ENCODE measurements around the gene SLC25A48. TPM values are rescaled to one million over a fixed set of nuclear protein-coding genes. Genes with fewer than 3 reads are reported as not detected.

Gene SLC25A48
- total and polyA plus RNA-seq, 7 experiments from 2014 or later: not detected

- intact Hi-C loops (cut with micrococcal nuclease): no loop called here
- POLR2A ChIA-PET: no interaction called here
- H3K27me3 ChIP-seq (ENCODE audit: control insufficient read depth in 2 of 2, insufficient read depth in 2 of 2, low read length in 2 of 2): no peaks in the 10 kb centered on the region
Measured at GRCh38 chr5:135843571-135844337, 9.3 kb downstream of the SLC25A48 start.

GRCh38 chr5:135846311-135846710, 11.8 kb downstream of the SLC25A48 start:
- DNase-seq (no peak), ATAC-seq (no peak)
- Mint-ChIP-seq H3K27ac (no peak overlapping the region), H3K9me3 (peaks cover 0 to 4% (median 0%) of the 10 kb centered on the region in 11 donors), H3K4me1 (no peaks in the 10 kb centered on the region), H3K27me3 (peaks cover 5 to 19% (median 12%) of the 10 kb centered on the region in 5 donors), H3K4me3 (no peak overlapping the region), H3K36me3 (no peaks in the 10 kb centered on the region)
- Histone ChIP-seq H3K27ac (ENCODE audit: low read depth, low read length) (no peak overlapping the region), H3K27me3 (ENCODE audit: control insufficient read depth in 2 of 2, insufficient read depth in 2 of 2, low read length in 2 of 2) (no peaks in the 10 kb centered on the region), H3K4me3 (ENCODE audit: low read length) (no peak overlapping the region), H3K9me3 (ENCODE audit: control insufficient read depth in 2 of 3, low read length in 3 of 3) (no peaks in the 10 kb centered on the region), H3K4me1 (ENCODE audit: control insufficient read depth in 2 of 2, insufficient read depth in 2 of 2, low read length in 2 of 2) (no peaks in the 10 kb centered on the region), H3K36me3 (ENCODE audit: control insufficient read depth in 2 of 3, insufficient read depth in 3 of 3, low read length in 3 of 3) (no peaks in the 10 kb centered on the region)
- intact Hi-C loops (cut with micrococcal nuclease): no loop called here
- ChIA-PET CTCF (no interaction called here), POLR2A (no interaction called here)

More at GRCh38 chr5:135843571-135844337, 9.3 kb downstream of the SLC25A48 start:
- Mint-ChIP-seq H3K4me1 (no peaks in the 10 kb centered on the region), H3K4me3 (no peak overlapping the region), H3K27ac (no peak overlapping the region), H3K27me3 (peaks cover 3 to 19% (median 15%) of the 10 kb centered on the region in 5 donors), H3K36me3 (no peaks in the 10 kb centered on the region), H3K9me3 (peaks cover 0 to 12% (median 5%) of the 10 kb centered on the region in 11 donors)
- CTCF ChIA-PET: no interaction called here
- no peak overlapping the region for H3K27ac ChIP-seq (ENCODE audit: low read depth, low read length)
- H3K4me1 ChIP-seq (ENCODE audit: control insufficient read depth in 2 of 2, insufficient read depth in 2 of 2, low read length in 2 of 2): no peaks in the 10 kb centered on the region
- no peaks in the 10 kb centered on the region for H3K36me3 ChIP-seq (ENCODE audit: control insufficient read depth in 2 of 3, insufficient read depth in 3 of 3, low read length in 3 of 3)
- ATAC-seq: peak; percentile 24
- no peak for DNase-seq
- H3K9me3 ChIP-seq (ENCODE audit: control insufficient read depth in 2 of 3, low read length in 3 of 3): no peaks in the 10 kb centered on the region
- no peak overlapping the region for H3K4me3 ChIP-seq (ENCODE audit: low read length)

- H3K36me3 Mint-ChIP-seq: no peaks in the 10 kb centered on the region
- H3K4me3 Mint-ChIP-seq: no peak overlapping the region
- intact Hi-C loops (cut with micrococcal nuclease): no loop called here
- ChIA-PET POLR2A (no interaction called here), CTCF (no interaction called here)
- no peaks in the 10 kb centered on the region for H3K4me1 Mint-ChIP-seq
- no peak overlapping the region for H3K27ac ChIP-seq (ENCODE audit: low read depth, low read length)
- peaks cover 3 to 11% (median 7%) of the 10 kb centered on the region in 5 donors for H3K27me3 Mint-ChIP-seq
- DNase-seq (no peak), ATAC-seq (no peak)
- peaks cover 0 to 4% (median 0%) of the 10 kb centered on the region in 11 donors for H3K9me3 Mint-ChIP-seq
- no peaks in the 10 kb centered on the region for H3K9me3 ChIP-seq (ENCODE audit: control insufficient read depth in 2 of 3, low read length in 3 of 3)
- H3K36me3 ChIP-seq (ENCODE audit: control insufficient read depth in 2 of 3, insufficient read depth in 3 of 3, low read length in 3 of 3): no peaks in the 10 kb centered on the region
- no peaks in the 10 kb centered on the region for H3K4me1 ChIP-seq (ENCODE audit: control insufficient read depth in 2 of 2, insufficient read depth in 2 of 2, low read length in 2 of 2)
- no peak overlapping the region for H3K4me3 ChIP-seq (ENCODE audit: low read length)
- H3K27ac Mint-ChIP-seq: no peak overlapping the region
- H3K27me3 ChIP-seq (ENCODE audit: control insufficient read depth in 2 of 2, insufficient read depth in 2 of 2, low read length in 2 of 2): no peaks in the 10 kb centered on the region
Measured at GRCh38 chr5:135847976-135848375, 13.5 kb downstream of the SLC25A48 start.

GRCh38 chr5:135850231-135850630, 15.8 kb downstream of the SLC25A48 start:
- Mint-ChIP-seq H3K36me3 (no peaks in the 10 kb centered on the region), H3K27me3 (peaks cover 0 to 7% (median 3%) of the 10 kb centered on the region in 5 donors), H3K27ac (no peak overlapping the region), H3K4me1 (no peaks in the 10 kb centered on the region), H3K4me3 (no peak overlapping the region), H3K9me3 (peaks cover 0 to 5% (median 0%) of the 10 kb centered on the region in 11 donors)
- Histone ChIP-seq H3K36me3 (ENCODE audit: control insufficient read depth in 2 of 3, insufficient read depth in 3 of 3, low read length in 3 of 3) (no peaks in the 10 kb centered on the region), H3K27ac (ENCODE audit: low read depth, low read length) (no peak overlapping the region), H3K9me3 (ENCODE audit: control insufficient read depth in 2 of 3, low read length in 3 of 3) (no peaks in the 10 kb centered on the region), H3K4me3 (ENCODE audit: low read length) (no peak overlapping the region), H3K4me1 (ENCODE audit: control insufficient read depth in 2 of 2, insufficient read depth in 2 of 2, low read length in 2 of 2) (no peaks in the 10 kb centered on the region), H3K27me3 (ENCODE audit: control insufficient read depth in 2 of 2, insufficient read depth in 2 of 2, low read length in 2 of 2) (no peaks in the 10 kb centered on the region)
- ChIA-PET CTCF (no interaction called here), POLR2A (no interaction called here)
- ATAC-seq (peak; percentile 17), DNase-seq (no peak)
- intact Hi-C loops (cut with micrococcal nuclease): no loop called here

- Mint-ChIP-seq H3K4me1 (no peaks in the 10 kb centered on the region), H3K9me3 (peaks cover 0 to 5% (median 0%) of the 10 kb centered on the region in 11 donors), H3K4me3 (no peak overlapping the region), H3K27me3 (peaks cover 0 to 4% (median 0%) of the 10 kb centered on the region in 5 donors), H3K27ac (no peak overlapping the region), H3K36me3 (no peaks in the 10 kb centered on the region)
- Histone ChIP-seq H3K4me3 (ENCODE audit: low read length) (no peak overlapping the region), H3K9me3 (ENCODE audit: control insufficient read depth in 2 of 3, low read length in 3 of 3) (no peaks in the 10 kb centered on the region), H3K36me3 (ENCODE audit: control insufficient read depth in 2 of 3, insufficient read depth in 3 of 3, low read length in 3 of 3) (no peaks in the 10 kb centered on the region), H3K4me1 (ENCODE audit: control insufficient read depth in 2 of 2, insufficient read depth in 2 of 2, low read length in 2 of 2) (no peaks in the 10 kb centered on the region), H3K27me3 (ENCODE audit: control insufficient read depth in 2 of 2, insufficient read depth in 2 of 2, low read length in 2 of 2) (no peaks in the 10 kb centered on the region), H3K27ac (ENCODE audit: low read depth, low read length) (no peak overlapping the region)
- POLR2A ChIA-PET: no interaction called here
- CTCF ChIA-PET: no interaction called here
- ATAC-seq (no peak), DNase-seq (no peak)
- intact Hi-C loops (cut with micrococcal nuclease): no loop called here
Measured at GRCh38 chr5:135850671-135851070, 16.2 kb downstream of the SLC25A48 start.

GRCh38 chr5:135851186-135851914, 16.9 kb downstream of the SLC25A48 start:
- H3K4me1 Mint-ChIP-seq: no peaks in the 10 kb centered on the region
- Histone ChIP-seq H3K36me3 (ENCODE audit: control insufficient read depth in 2 of 3, insufficient read depth in 3 of 3, low read length in 3 of 3) (no peaks in the 10 kb centered on the region), H3K4me3 (ENCODE audit: low read length) (no peak overlapping the region), H3K27me3 (ENCODE audit: control insufficient read depth in 2 of 2, insufficient read depth in 2 of 2, low read length in 2 of 2) (no peaks in the 10 kb centered on the region), H3K27ac (ENCODE audit: low read depth, low read length) (no peak overlapping the region), H3K4me1 (ENCODE audit: control insufficient read depth in 2 of 2, insufficient read depth in 2 of 2, low read length in 2 of 2) (no peaks in the 10 kb centered on the region), H3K9me3 (ENCODE audit: control insufficient read depth in 2 of 3, low read length in 3 of 3) (no peaks in the 10 kb centered on the region)
- POLR2A ChIA-PET: no interaction called here
- no peak for DNase-seq
- H3K9me3 Mint-ChIP-seq: peaks cover 0 to 5% (median 0%) of the 10 kb centered on the region in 11 donors
- H3K36me3 Mint-ChIP-seq: no peaks in the 10 kb centered on the region
- H3K27me3 Mint-ChIP-seq: peaks cover 0 to 6% (median 0%) of the 10 kb centered on the region in 5 donors
- no peak overlapping the region for H3K4me3 Mint-ChIP-seq
- no peak for ATAC-seq
- CTCF ChIA-PET: no interaction called here
- no peak overlapping the region for H3K27ac Mint-ChIP-seq
- intact Hi-C loops (cut with micrococcal nuclease): no loop called here
